BE2C (cell line): ENCODE measurements around the gene PMPCB.

Source experiments
- DNase-seq: peaks from one replicate; pipeline ENCODE4 v3.0.0-alpha.2; 2020
- H3K27me3 ChIP-seq: fragments of 250-450 bp; sonication (Bioruptor Pico); 2 replicates; pipeline ENCODE4 v1.5.1; 2020; ENCODE audit warnings: mild to moderate bottlenecking
- H3K36me3 ChIP-seq: fragments of 250-450 bp; sonication (Bioruptor Pico); 2 replicates; pipeline ENCODE4 v1.5.1; 2020; ENCODE audit warnings: mild to moderate bottlenecking
- H3K4me1 ChIP-seq: fragments of 250-450 bp; sonication (Bioruptor Pico); 2 replicates; pipeline ENCODE4 v1.5.1; 2020
- H3K4me3 ChIP-seq: 2 replicates; pipeline ENCODE4 v1.5.1; 2011; ENCODE audit warnings: low read depth, low read length
- H3K9me3 ChIP-seq: fragments of 250-450 bp; sonication (Bioruptor Pico); 2 replicates; pipeline ENCODE4 v1.5.1; 2020
- CTCF ChIP-seq: IDR thresholded peaks from 2 replicates; pipeline ENCODE4 v1.5.1; 2012; ENCODE audit warnings: mild to moderate bottlenecking, low read depth, low read length

The PMPCB gene

GRCh38 chr7:103314852-103315251, 17.6 kb downstream of the PMPCB start:
- Histone ChIP-seq H3K4me3 (no peak overlapping the region), H3K36me3 (peaks cover 100% of the 10 kb centered on the region), H3K27me3 (no peaks in the 10 kb centered on the region), H3K9me3 (no peaks in the 10 kb centered on the region), H3K4me1 (no peaks in the 10 kb centered on the region)
- TF ChIP-seq CTCF: no peak
- DNase-seq: no peak

GRCh38 chr7:103316380-103316941, 19.2 kb downstream of the PMPCB start:
- Histone ChIP-seq H3K4me1 (no peaks in the 10 kb centered on the region), H3K4me3 (no peak overlapping the region), H3K27me3 (no peaks in the 10 kb centered on the region), H3K9me3 (no peaks in the 10 kb centered on the region), H3K36me3 (peaks cover 97% of the 10 kb centered on the region)
- DNase-seq: no peak
- TF ChIP-seq CTCF: no peak

GRCh38 chr7:103317009-103317408, 19.8 kb downstream of the PMPCB start:
- TF ChIP-seq CTCF: no peak
- H3K4me3 ChIP-seq: no peak overlapping the region
- H3K27me3 ChIP-seq: no peaks in the 10 kb centered on the region
- H3K9me3 ChIP-seq: no peaks in the 10 kb centered on the region
- no peak for DNase-seq
- H3K4me1 ChIP-seq: no peaks in the 10 kb centered on the region
- peaks cover 97% of the 10 kb centered on the region for H3K36me3 ChIP-seq

GRCh38 chr7:103325744-103326143, 28.5 kb downstream of the PMPCB start:
- DNase-seq: no peak
- H3K36me3 ChIP-seq: peaks cover 85% of the 10 kb centered on the region

GRCh38 chr7:103336761-103337160, 39.5 kb downstream of the PMPCB start:
- no peak for TF ChIP-seq CTCF
- Histone ChIP-seq H3K4me1 (no peaks in the 10 kb centered on the region), H3K36me3 (peaks cover 81% of the 10 kb centered on the region), H3K9me3 (no peaks in the 10 kb centered on the region), H3K27me3 (no peaks in the 10 kb centered on the region), H3K4me3 (no peak overlapping the region)
- no peak for DNase-seq

More at GRCh38 chr7:103325744-103326143, 28.5 kb downstream of the PMPCB start:
- Histone ChIP-seq H3K9me3 (no peaks in the 10 kb centered on the region), H3K4me3 (no peak overlapping the region), H3K27me3 (no peaks in the 10 kb centered on the region), H3K4me1 (no peaks in the 10 kb centered on the region)
- no peak for TF ChIP-seq CTCF

GRCh38 chr7:103338864-103339263, 41.6 kb downstream of the PMPCB start:
- Histone ChIP-seq H3K4me1 (no peaks in the 10 kb centered on the region), H3K36me3 (peaks cover 73% of the 10 kb centered on the region), H3K27me3 (no peaks in the 10 kb centered on the region), H3K4me3 (no peak overlapping the region), H3K9me3 (no peaks in the 10 kb centered on the region)
- TF ChIP-seq CTCF: no peak
- no peak for DNase-seq
